Adipose tissue (tissue), 3 donors: ENCODE data around the gene RRP1B. TPM values are rescaled to one million over a fixed set of nuclear protein-coding genes. Genes with fewer than 3 reads are reported as not detected.
"Not testable (repeated sequence)": the region's sequence is repeated elsewhere in the genome, so short reads cannot be mapped to it uniquely, and the experiment has no call there.

Experiments used
- H3K27ac ChIP-seq: one replicate; pipeline ENCODE4 v1.5.1; 2013; ENCODE audit warnings: low read depth, low read length
- WGBS, 3 donors: extraction: QIAGEN DNeasy Blood & Tissue Kit; methylation state at CpG; one replicate each; pipeline ENCODE4 v1.1.7; 2013; 5-methylcytosine and 5-hydroxymethylcytosine counted together
- polyA plus RNA-seq, 3 donors: library from polyadenylated mRNA; stranded (reverse); fragments of 200-250 nt; gene quantifications; one replicate each; pipeline ENCODE4 v1.2.3, GENCODE V29; 2013
- donor health status: healthy with polysubstance abuse.
- donor health status: Bipolar disorder and iron deficiency.
- donor health status: healthy.

RRP1B gene, protein sequence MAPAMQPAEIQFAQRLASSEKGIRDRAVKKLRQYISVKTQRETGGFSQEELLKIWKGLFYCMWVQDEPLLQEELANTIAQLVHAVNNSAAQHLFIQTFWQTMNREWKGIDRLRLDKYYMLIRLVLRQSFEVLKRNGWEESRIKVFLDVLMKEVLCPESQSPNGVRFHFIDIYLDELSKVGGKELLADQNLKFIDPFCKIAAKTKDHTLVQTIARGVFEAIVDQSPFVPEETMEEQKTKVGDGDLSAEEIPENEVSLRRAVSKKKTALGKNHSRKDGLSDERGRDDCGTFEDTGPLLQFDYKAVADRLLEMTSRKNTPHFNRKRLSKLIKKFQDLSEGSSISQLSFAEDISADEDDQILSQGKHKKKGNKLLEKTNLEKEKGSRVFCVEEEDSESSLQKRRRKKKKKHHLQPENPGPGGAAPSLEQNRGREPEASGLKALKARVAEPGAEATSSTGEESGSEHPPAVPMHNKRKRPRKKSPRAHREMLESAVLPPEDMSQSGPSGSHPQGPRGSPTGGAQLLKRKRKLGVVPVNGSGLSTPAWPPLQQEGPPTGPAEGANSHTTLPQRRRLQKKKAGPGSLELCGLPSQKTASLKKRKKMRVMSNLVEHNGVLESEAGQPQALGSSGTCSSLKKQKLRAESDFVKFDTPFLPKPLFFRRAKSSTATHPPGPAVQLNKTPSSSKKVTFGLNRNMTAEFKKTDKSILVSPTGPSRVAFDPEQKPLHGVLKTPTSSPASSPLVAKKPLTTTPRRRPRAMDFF
- polyA plus RNA-seq = 10 to 100 TPM in 1 of 3 donors, 1 to 10 TPM in 2; 7.2 to 16.4 (median 9.7) TPM

DNA sequence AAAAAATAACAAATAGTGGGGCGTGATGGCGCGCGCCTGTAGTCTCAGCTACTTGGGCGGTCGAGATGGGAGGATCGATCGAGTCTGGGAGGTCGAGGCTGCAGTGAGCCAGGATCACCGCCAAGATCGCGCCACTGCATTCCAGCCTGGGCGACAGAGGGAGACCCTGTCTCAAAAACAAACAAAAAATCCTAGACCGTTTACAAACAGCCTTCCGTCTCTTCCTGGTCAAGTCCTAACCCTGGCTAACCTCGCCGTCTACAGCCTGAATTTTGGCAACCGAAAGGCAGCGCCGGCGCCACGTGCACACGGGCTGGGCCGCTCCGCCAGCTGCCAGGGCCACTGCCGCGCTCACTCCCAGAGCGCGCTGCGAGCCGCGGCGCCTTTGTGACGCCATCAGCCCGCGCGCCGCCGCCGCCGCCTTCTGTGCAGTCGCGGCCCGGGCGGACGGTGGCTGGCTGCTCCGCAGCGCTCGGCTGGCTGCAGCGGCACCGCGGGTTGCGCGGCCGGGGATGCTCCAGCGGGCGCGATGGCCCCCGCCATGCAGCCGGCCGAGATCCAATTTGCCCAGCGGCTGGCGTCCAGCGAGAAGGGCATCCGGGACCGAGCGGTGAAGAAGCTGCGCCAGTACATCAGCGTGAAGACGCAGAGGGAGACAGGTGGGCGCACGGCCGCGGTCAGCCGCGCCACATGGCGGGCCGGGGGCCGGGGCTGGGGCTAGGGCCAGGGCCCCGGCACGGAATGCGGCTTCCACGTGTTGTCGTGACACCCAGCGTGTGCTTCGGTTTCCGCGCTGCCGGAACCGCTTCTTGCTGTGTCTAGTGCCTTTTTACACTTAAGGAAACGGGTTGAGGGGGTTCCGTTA lies at the start of gene RRP1B, which contains the start of gene HSF2BP:
TSS of gene RRP1B (plus strand) at position 425 of the 865 bp plus-strand sequence. CDS start at position 530, 105 bp downstream.
TSS of gene HSF2BP (minus strand) at position 353 of the 865 bp plus-strand sequence. CDS start 1,392 bp downstream, outside the sequence.
- WGBS, 3 donors = 3 to 8% (median 5%) methylated on average over 92 of the region's 92 CpGs

DNA sequence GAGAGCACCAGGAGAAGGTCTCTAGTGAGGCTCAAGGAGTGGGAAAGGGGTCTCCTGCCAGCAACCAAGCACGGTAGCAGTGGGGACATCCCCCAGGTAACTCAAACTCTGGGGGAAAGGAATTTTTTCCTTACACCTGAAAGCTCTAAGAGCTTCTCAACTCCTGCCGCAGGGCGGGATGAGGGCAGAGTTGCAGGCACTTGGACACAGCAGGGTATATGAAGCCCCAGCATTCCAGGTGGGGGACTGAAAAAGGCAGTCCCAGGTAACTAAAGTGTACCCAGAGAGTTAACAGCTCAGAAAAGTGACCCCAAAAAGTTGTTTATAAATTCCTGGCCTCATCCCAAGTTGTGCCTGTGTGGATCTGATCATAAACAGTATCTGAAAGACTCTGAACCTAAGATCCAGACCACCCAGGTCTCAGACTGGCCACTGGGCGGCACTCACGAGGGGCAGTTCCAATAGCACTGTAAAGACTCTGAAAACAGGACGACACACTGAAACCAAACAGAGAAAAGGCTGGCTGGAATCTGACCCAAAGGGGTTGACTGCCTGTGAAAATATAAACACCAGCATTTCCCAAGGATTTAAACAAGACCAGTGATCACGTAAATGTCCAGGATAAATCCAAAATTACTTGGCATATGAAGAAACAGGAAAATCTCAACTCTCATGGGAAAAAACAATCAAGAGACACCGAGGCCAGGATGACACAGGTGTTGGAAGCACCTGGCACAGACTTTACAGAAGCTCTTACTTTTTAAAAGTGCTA lies 47.6 kb upstream of the RRP1B start:
- H3K27ac ChIP-seq = no peak overlapping the region
- WGBS, 3 donors = 44 to 51% (median 48%) methylated on average over 8 of the region's 8 CpGs

More for the DNA sequence above, at the start of gene RRP1B, which contains the start of gene HSF2BP:
- H3K27ac ChIP-seq = no peak within 1 kb of the TSS

- 86 to 93% (median 93%) methylated on average over 8 of the region's 8 CpGs for WGBS, 3 donors
- H3K27ac ChIP-seq = no peak overlapping the region
Observed at GRCh38 chr21:43613755-43614638, 45.4 kb upstream of the RRP1B start.

DNA sequence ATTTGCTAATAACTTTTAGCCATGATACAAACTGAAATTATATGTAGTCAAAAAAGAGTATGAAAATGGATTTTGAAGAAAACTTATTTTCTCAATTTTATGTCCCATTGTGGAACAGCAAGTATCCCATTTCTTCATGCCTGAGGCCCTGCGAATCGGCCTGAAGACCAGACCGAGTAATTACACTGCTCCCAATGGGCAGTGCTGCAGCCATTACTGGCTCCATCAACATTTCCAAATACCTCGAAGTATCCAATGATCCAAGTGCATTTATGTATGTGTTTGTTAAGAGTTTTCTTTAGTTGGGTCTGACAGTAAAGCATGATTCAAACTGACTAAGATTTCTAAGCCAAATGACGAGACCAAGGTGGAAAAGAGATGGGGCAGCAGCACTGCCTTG lies 44.5 kb upstream of the RRP1B start:
- WGBS, 3 donors = 86 to 92% (median 86%) methylated on average over 5 of the region's 5 CpGs
- no peak overlapping the region for H3K27ac ChIP-seq

DNA sequence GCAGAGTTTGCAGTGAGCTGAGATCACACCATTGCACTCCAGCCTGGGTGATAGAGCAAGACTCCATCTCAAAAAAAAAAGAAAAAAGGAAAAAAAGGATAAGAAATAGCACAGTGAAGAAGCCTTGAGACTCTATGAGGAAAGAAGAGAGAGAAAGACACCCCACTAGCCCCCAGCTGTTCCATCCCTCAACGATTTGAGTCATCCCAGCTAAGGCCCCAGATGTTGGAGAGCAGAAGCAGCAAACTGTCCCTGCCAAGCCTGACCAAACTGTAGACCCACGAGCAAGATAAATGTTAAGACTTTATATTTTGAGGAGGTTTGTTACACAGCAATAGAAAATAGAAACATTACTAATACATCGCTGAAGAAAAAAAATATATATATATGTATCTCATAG lies 42.5 kb upstream of the RRP1B start:
- WGBS, 3 donors = 77 to 86% (median 81%) methylated on average over 3 of the region's 3 CpGs
- H3K27ac ChIP-seq = not testable (repeated sequence)

- WGBS, 3 donors = 93 to 98% (median 97%) methylated on average over 4 of the region's 4 CpGs
- H3K27ac ChIP-seq = no peak overlapping the region
Observed at GRCh38 chr21:43618940-43619339, 40.4 kb upstream of the RRP1B start.

- 92 to 95% (median 92%) methylated on average over 4 of the region's 4 CpGs for WGBS, 3 donors
- no peak overlapping the region for H3K27ac ChIP-seq
Observed at GRCh38 chr21:43619344-43619743, 40.0 kb upstream of the RRP1B start.

DNA sequence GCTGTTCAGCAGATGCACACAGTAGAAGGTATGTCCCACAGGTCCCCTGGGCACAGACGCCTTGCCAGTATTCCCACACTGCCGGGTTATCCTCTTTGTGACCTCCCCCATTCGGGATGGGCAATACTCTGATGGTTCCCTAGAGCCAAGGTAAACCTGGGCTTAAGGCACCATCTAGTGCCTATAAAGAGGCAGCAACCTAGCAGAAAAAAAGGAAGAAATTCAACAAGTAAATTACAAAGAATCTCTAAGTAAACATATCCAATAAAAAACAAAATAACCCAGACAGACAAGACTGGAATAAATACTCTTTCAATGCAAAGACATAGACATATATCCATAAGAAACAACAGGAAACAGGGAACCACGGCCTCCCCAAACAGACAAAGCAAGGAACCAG lies 39.5 kb upstream of the RRP1B start:
- WGBS, 3 donors = 88 to 93% (median 89%) methylated on average over 4 of the region's 4 CpGs
- H3K27ac ChIP-seq = no peak overlapping the region

DNA sequence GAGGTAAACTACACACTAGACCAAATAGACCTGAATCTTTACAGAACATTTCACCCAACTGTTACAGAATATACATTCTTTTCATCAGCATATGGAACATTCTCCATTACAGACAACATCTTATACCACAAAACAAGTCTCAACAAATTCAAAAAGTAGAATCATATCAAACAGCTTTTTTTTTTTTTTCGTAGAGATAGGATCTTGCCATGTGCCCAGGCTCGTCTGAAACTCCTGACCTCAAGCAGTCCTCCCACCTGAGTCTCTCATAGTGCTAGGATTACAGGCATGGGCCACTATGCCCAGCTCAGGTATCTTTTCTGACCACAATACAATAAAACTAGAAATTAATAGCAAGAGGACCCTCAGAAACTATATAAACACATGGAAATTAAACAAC lies 36.6 kb upstream of the RRP1B start:
- 69 to 92% (median 86%) methylated on average over 2 of the region's 2 CpGs for WGBS, 3 donors
- no peak overlapping the region for H3K27ac ChIP-seq

GRCh38 chr21:43623588-43623987 lies 35.8 kb upstream of the RRP1B start:
- 96 to 97% (median 96%) methylated on average over 2 of the region's 2 CpGs for WGBS, 3 donors
- no peak overlapping the region for H3K27ac ChIP-seq

GRCh38 chr21:43624339-43624738 lies 35.0 kb upstream of the RRP1B start:
- 87 to 91% (median 91%) methylated on average over 4 of the region's 4 CpGs for WGBS, 3 donors
- no peak overlapping the region for H3K27ac ChIP-seq

DNA sequence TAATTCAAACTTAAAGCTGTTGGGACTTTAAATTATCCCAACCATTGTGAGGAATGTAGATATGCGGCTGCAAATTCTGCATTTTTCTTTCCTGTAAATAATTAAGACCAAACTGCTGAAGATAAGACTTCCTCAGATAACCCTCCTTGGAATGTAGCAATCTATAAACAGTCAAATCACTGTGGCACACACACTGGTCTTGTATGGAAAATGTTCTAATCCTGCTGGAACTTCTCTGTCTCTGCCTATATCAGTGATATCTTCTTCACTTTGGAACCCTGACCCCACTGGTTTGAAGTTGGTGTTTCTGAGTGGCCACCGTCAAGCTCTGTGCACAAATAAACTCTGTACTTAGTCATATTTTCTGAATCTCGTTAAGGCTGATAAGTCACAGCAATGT lies 33.0 kb upstream of the RRP1B start:
- WGBS, 3 donors = 23 to 54% (median 53%) methylated on average over 3 of the region's 3 CpGs
- no peak overlapping the region for H3K27ac ChIP-seq

GRCh38 chr21:43627527-43627926 lies 31.8 kb upstream of the RRP1B start:
- no peak overlapping the region for H3K27ac ChIP-seq
- WGBS, 3 donors = 72 to 82% (median 75%) methylated on average over 2 of the region's 2 CpGs

DNA sequence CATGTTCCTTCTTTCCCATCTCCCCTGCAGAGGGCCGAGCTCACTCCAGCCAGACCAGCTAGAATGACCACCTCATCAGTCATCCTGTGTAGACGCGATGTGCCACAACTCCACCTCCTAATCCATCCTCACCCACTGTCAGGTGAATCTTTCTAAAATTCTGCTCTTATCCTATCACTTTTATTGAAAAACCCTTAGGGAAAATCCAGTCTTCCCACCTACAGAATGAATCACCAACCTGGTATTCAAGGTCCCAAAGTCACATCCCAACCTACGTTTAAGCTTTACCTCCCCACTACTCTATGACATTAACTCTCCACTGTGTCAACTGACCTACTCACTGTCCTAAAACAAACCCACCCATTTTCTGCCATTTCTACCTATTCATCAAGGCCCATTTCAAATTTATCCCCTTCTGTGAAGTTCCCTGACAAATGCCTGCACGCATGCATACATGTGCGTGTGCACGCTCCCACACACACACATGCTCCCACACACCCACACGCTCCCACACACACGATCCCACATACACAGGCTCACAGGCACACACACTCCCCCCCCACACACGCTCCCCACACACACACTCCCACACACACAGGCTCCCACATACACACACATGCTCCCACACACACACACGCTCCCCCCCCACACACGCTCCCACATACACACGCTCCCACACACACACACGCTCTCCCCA lies 27.8 kb upstream of the RRP1B start:
- 88 to 89% (median 89%) methylated on average over 13 to 14 of the region's 14 CpGs for whole genome bisulfite sequencing, 3 donors
- H3K27ac ChIP-seq = no peak overlapping the region

- H3K27ac ChIP-seq = no peak overlapping the region
- 66 to 79% (median 66%) methylated on average over 5 of the region's 5 CpGs for WGBS, 3 donors
Observed at GRCh38 chr21:43632373-43632905, 26.9 kb upstream of the RRP1B start.

- WGBS, 3 donors = 72 to 85% (median 74%) methylated on average over 5 of the region's 5 CpGs
- no peak overlapping the region for H3K27ac ChIP-seq
Observed at GRCh38 chr21:43634618-43635017, 24.7 kb upstream of the RRP1B start.
